HepG2 (cell line): Measurements from ENCODE around the gene SH3GLB2. TPM values are rescaled to one million over a fixed set of nuclear protein-coding genes. Genes with fewer than 3 reads are reported as not detected.
A peak's percentile ranks its signal among the peaks of the same experiment; 100 is the strongest.

Source experiments
- CBFB ChIP-seq: sonication (generic); formaldehyde crosslinking; IDR thresholded peaks from 2 replicates; pipeline ENCODE4 v1.4.0; 2020; ENCODE audit warnings: missing genetic modification reagents
- ELF3 ChIP-seq: IDR thresholded peaks from 2 replicates; pipeline ENCODE4 v1.6.1; 2016; ENCODE audit warnings: missing genetic modification reagents, missing compliant biosample characterization
- FOXP1 ChIP-seq, 2 experiments: fragments of 450-650 bp in 1 of 2; IDR thresholded peaks; 2 replicates each; pipeline ENCODE4 v1.6.1; 2017 to 2018; ENCODE audit warnings: antibody characterized with exemption in 1 of 2
- HIC2 ChIP-seq: sonication (generic); formaldehyde crosslinking; IDR thresholded peaks from 2 replicates; pipeline ENCODE4 v1.9.0; 2022; ENCODE audit warnings: low read depth, missing genetic modification reagents
- HOXA3 ChIP-seq: sonication (generic); formaldehyde crosslinking; IDR thresholded peaks from 2 replicates; pipeline ENCODE4 v1.5.0; 2020; ENCODE audit warnings: missing genetic modification reagents
- MYPOP ChIP-seq: sonication (generic); formaldehyde crosslinking; IDR thresholded peaks from 2 replicates; pipeline ENCODE4 v1.8.1; 2023; ENCODE audit warnings: mild to moderate bottlenecking, moderate library complexity, missing genetic modification reagents
- NR2F1 ChIP-seq, 2 experiments: fragments of 450-650 bp in 1 of 2; formaldehyde crosslinking in 1 of 2; IDR thresholded peaks; 2 replicates each; pipeline versions ENCODE4 v1.5.0 to v1.6.1; 2016 to 2020; ENCODE audit warnings: mild to moderate bottlenecking in 1 of 2, missing compliant biosample characterization in 1 of 2, missing genetic modification reagents in 1 of 2, moderate library complexity in 1 of 2
- RFXAP ChIP-seq: sonication (generic); formaldehyde crosslinking; IDR thresholded peaks from 2 replicates; pipeline ENCODE4 v1.4.0; 2020; ENCODE audit warnings: missing genetic modification reagents, borderline replicate concordance
- SAP130 ChIP-seq: IDR thresholded peaks from 2 replicates; pipeline ENCODE4 v1.6.1; 2016; ENCODE audit warnings: low read depth
- SP5 ChIP-seq: IDR thresholded peaks from 2 replicates; pipeline ENCODE4 v1.6.1; 2016; ENCODE audit warnings: low read depth, borderline replicate concordance
- STAG1 ChIP-seq: sonication (generic); formaldehyde crosslinking; IDR thresholded peaks from 2 replicates; pipeline ENCODE4 v1.4.0; 2020; ENCODE audit warnings: missing genetic modification reagents
- ZBTB25 ChIP-seq: IDR thresholded peaks from 2 replicates; pipeline ENCODE4 v1.6.1; 2018; ENCODE audit warnings: missing genetic modification reagents
- ZBTB38 ChIP-seq: sonication (generic); formaldehyde crosslinking; IDR thresholded peaks from 2 replicates; pipeline ENCODE4 v1.5.1; 2020; ENCODE audit warnings: mild to moderate bottlenecking, missing genetic modification reagents
- ZFP62 ChIP-seq: sonication (generic); formaldehyde crosslinking; IDR thresholded peaks from 2 replicates; pipeline ENCODE4 v1.4.0; 2020; ENCODE audit warnings: missing genetic modification reagents
- ZNF235 ChIP-seq: sonication (generic); formaldehyde crosslinking; IDR thresholded peaks from 2 replicates; pipeline ENCODE4 v1.8.1; 2023; ENCODE audit warnings: mild to moderate bottlenecking, missing genetic modification reagents, borderline replicate concordance
- ZNF512B ChIP-seq: sonication (generic); formaldehyde crosslinking; IDR thresholded peaks from 2 replicates; pipeline ENCODE4 v1.5.1; 2020; ENCODE audit warnings: missing genetic modification reagents, mild to moderate bottlenecking, borderline replicate concordance
- ZNF574 ChIP-seq: sonication (generic); formaldehyde crosslinking; IDR thresholded peaks from 2 replicates; pipeline ENCODE4 v1.4.0; 2020; ENCODE audit warnings: missing genetic modification reagents
- ZNF576 ChIP-seq: sonication (generic); formaldehyde crosslinking; IDR thresholded peaks from 2 replicates; pipeline ENCODE4 v1.4.0; 2020; ENCODE audit warnings: mild to moderate bottlenecking, missing genetic modification reagents
- ZNF781 ChIP-seq: sonication (generic); formaldehyde crosslinking; IDR thresholded peaks from 2 replicates; pipeline ENCODE4 v1.5.1; 2020; ENCODE audit warnings: borderline replicate concordance, mild to moderate bottlenecking, missing genetic modification reagents; ENCODE audit errors: not compliant biosample characterization
- ZSCAN9 ChIP-seq: IDR thresholded peaks from 2 replicates; pipeline ENCODE4 v1.6.1; 2016; ENCODE audit warnings: borderline replicate concordance
- polyA plus RNA-seq, 8 experiments: library from polyadenylated mRNA; depleted of rRNA in 3 of 8; stranded (reverse) in 7 of 8; unstranded in 1 of 8; fragments of >200 nt; fragmentation: Illumina TruSeq in 4 of 8; extraction: Trizol in 4 of 8; gene quantifications; 2 replicates each; pipeline versions ENCODE4 v1.2.1 to v1.2.3, GENCODE V29; 2011 to 2016; ENCODE audit warnings: low read depth in 4 of 8, missing spikeins in 1 of 8, mixed read lengths in 1 of 8; ENCODE audit not compliant: insufficient read depth in 1 of 8
- total RNA-seq, 5 experiments: library from RNA; depleted of rRNA; stranded (reverse); fragments of >200 nt; fragmentation: Illumina TruSeq; extraction: Trizol; gene quantifications; 2 replicates each; pipeline ENCODE4 v1.2.3, GENCODE V29; 2016; ENCODE audit warnings: low read depth in 1 of 5

The SH3GLB2 gene
- total and polyA plus RNA-seq, 2 of the 13 experiments (the other 11 are each of a cell fraction or from before 2014, with no cell fraction given), result 24.0 to 40.6 TPM

GRCh38 chr9:129064499-129064908, 36.4 kb upstream of the SH3GLB2 start (continued):
- TF ChIP-seq HIC2 (CRISPR knock-in tag) (peak; percentile 69; the same call in 1 of the 2 replicates), STAG1 (CRISPR knock-in tag) (peak; percentile 17; the same call in 1 of the 2 replicates), CBFB (0 out of 2 replicates have a peak, but pooled peaks have one; percentile 41), ZSCAN9 (CRISPR knock-in tag) (0 out of 2 replicates have a peak, but pooled peaks have one; percentile 69), RFXAP (CRISPR knock-in tag) (peak; percentile 65; the same call in 1 of the 2 replicates), FOXP1 (IDR thresholded peaks at IDR 0.05) (no peak), FOXP1 (CRISPR knock-in tag; IDR thresholded peaks at IDR 0.05) (peak; percentile 47), ZNF512B (CRISPR knock-in tag) (no peak), SAP130 (CRISPR knock-in tag) (peak; percentile 86), ZBTB38 (peak; percentile 89), MYPOP (peak; percentile 84), ELF3 (CRISPR knock-in tag) (peak; percentile 44; the same call in 1 of the 2 replicates), ZFP62 (CRISPR knock-in tag) (no peak), ZBTB25 (0 out of 2 replicates have a peak, but pooled peaks have one; percentile 51), NR2F1 (CRISPR knock-in tag; IDR thresholded peaks at IDR 0.05) (peak; percentile 56 to 83), ZNF574 (CRISPR knock-in tag) (peak; percentile 75), SP5 (CRISPR knock-in tag) (no peak), HOXA3 (peak; percentile 80; the same call in 1 of the 2 replicates), ZNF781 (CRISPR knock-in tag) (no peak), ZNF235 (CRISPR knock-in tag) (no peak), ZNF576 (CRISPR knock-in tag) (no peak)
